IPS DF 6.9 (cell line): ENCODE results near the gene VPREB3.

Source experiments
- DNase-seq: peaks from one replicate; pipeline ENCODE4 v3.0.0-alpha.2; 2013; ENCODE audit warnings: low read depth, low spot score
- H3K27ac ChIP-seq: one replicate; pipeline ENCODE4 v1.5.1; 2013; ENCODE audit warnings: low read length, control low read depth
- H3K27me3 ChIP-seq: 2 replicates; pipeline ENCODE4 v1.6.1; 2013; ENCODE audit warnings: mild to moderate bottlenecking, low read length; ENCODE audit not compliant: control insufficient read depth, insufficient read depth
- H3K36me3 ChIP-seq: 2 replicates; pipeline ENCODE4 v1.6.1; 2013; ENCODE audit warnings: low read length; ENCODE audit not compliant: control insufficient read depth, insufficient read depth
- H3K4me1 ChIP-seq: 2 replicates; pipeline ENCODE4 v1.6.1; 2013; ENCODE audit warnings: low read length; ENCODE audit not compliant: control insufficient read depth, insufficient read depth
- H3K4me3 ChIP-seq: 2 replicates; pipeline ENCODE4 v1.5.1; 2013; ENCODE audit warnings: mild to moderate bottlenecking, low read length
- H3K9me3 ChIP-seq: 2 replicates; pipeline ENCODE4 v1.6.1; 2013; ENCODE audit warnings: low read length, inconsistent platforms; ENCODE audit not compliant: control insufficient read depth, insufficient read depth
- WGBS: extraction: QIAGEN DNeasy Blood & Tissue Kit; methylation state at CpG from one replicate; pipeline ENCODE4 v1.1.7; 2013; ENCODE audit warnings: mixed read lengths, missing lambda C conversion rate; ENCODE audit not compliant: insufficient read length, insufficient coverage; 5-methylcytosine and 5-hydroxymethylcytosine counted together

VPREB3 gene

GRCh38 chr22:23752750-23753149, 1.5 kb downstream of the VPREB3 start:
- H3K4me3 ChIP-seq = no peak overlapping the region

DNA sequence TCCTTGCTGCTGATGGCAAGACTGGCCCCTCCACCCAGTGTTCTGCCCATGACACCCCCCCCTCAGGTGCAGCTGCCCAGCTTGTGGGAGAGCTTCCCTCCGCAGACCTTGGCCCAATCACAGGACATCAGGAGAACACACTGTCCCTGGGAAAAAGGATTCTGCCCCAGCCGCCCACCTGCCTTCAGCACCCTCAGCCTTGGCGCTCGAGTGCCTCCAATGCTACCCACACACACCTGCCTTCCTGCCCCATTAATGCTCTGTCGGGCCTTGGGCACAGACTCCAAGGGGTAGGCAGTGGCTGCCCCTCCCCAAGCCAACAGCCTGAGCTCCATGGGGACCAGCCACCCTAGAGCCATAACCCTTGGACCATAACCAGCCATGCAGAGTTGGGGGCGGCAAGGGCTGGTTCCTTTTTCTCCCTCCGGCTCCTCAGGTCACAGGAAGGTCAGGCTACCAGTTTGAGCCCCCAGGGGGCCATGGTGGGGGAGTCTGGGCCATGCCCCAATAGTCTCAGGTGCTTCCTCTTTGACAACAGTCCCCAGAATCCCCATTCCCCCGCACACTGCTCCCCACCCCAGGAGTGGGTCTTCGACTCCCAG, 2.0 kb downstream of the VPREB3 start:
- Histone ChIP-seq H3K27me3 (no peaks in the 10 kb centered on the region), H3K9me3 (no peaks in the 10 kb centered on the region), H3K4me3 (no peak overlapping the region), H3K36me3 (no peaks in the 10 kb centered on the region), H3K27ac (no peak overlapping the region), H3K4me1 (no peaks in the 10 kb centered on the region)
- no peak for DNase-seq
- WGBS = no CpG with 5 or more reads among the region's 9 CpGs

More at GRCh38 chr22:23752750-23753149, 1.5 kb downstream of the VPREB3 start:
- no peaks in the 10 kb centered on the region for H3K4me1 ChIP-seq
- no peaks in the 10 kb centered on the region for H3K9me3 ChIP-seq
- H3K27me3 ChIP-seq = no peaks in the 10 kb centered on the region
- no CpG with 5 or more reads among the region's 16 CpGs for WGBS
- H3K27ac ChIP-seq = no peak overlapping the region
- no peaks in the 10 kb centered on the region for H3K36me3 ChIP-seq
- no peak for DNase-seq

- Histone ChIP-seq H3K27me3 (no peaks in the 10 kb centered on the region), H3K4me3 (peak overlapping the region; percentile 91), H3K4me1 (no peaks in the 10 kb centered on the region), H3K36me3 (no peaks in the 10 kb centered on the region), H3K9me3 (no peaks in the 10 kb centered on the region), H3K27ac (no peak overlapping the region)
- no CpG with 5 or more reads among the region's 22 CpGs for WGBS
- no peak for DNase-seq
These were observed 2.7 kb downstream of the VPREB3 start for GRCh38 chr22:23751441-23751996.

GRCh38 chr22:23750714-23751440, 3.3 kb downstream of the VPREB3 start, which contains the start of gene ZNF70:
TSS of gene ZNF70 (minus strand) at chr22:23751112. CDS start at chr22:23745140, 5,972 bp downstream.
- no peaks in the 10 kb centered on the region for H3K4me1 ChIP-seq
- H3K9me3 ChIP-seq = no peaks in the 10 kb centered on the region
- H3K27ac ChIP-seq = no peak within 1 kb of the TSS
- no peaks in the 10 kb centered on the region for H3K36me3 ChIP-seq
- no peaks in the 10 kb centered on the region for H3K27me3 ChIP-seq
- DNase-seq = no peak
- H3K4me3 ChIP-seq = peak within 1 kb of the TSS; percentile 91
- WGBS = no CpG with 5 or more reads among the region's 78 CpGs

DNA sequence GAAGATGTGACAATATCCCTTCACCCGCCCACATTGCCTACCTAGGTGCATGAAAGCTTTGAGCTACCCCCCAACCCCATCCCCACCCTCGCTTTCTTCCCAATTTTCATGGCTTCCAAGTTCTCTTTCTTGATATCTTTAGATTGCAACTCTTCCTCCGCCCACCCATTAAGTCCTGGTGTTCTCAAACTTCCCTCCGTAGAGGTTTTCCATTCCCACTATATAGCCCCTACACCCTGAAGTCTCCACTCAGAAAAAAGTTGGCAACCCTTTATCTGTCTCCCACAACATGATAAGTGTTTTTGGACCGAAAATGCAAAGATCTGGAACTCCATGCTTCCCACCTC, 3.9 kb downstream of the VPREB3 start:
- Histone ChIP-seq H3K27ac (no peak overlapping the region), H3K4me3 (peak overlapping the region; percentile 88; the same call in 1 of the 2 replicates), H3K9me3 (no peaks in the 10 kb centered on the region), H3K36me3 (no peaks in the 10 kb centered on the region), H3K27me3 (no peaks in the 10 kb centered on the region), H3K4me1 (no peaks in the 10 kb centered on the region)
- DNase-seq = no peak
- no CpG with 5 or more reads among the region's 5 CpGs for WGBS

- Histone ChIP-seq H3K27ac (no peak overlapping the region), H3K9me3 (no peaks in the 10 kb centered on the region), H3K4me1 (no peaks in the 10 kb centered on the region), H3K4me3 (no peak overlapping the region), H3K36me3 (no peaks in the 10 kb centered on the region; the same call in 1 of the 2 replicates), H3K27me3 (no peaks in the 10 kb centered on the region)
- DNase-seq = no peak
- no CpG with 5 or more reads among the region's 12 CpGs for whole genome bisulfite sequencing
These were observed 4.4 kb downstream of the VPREB3 start for GRCh38 chr22:23749841-23750301.

DNA sequence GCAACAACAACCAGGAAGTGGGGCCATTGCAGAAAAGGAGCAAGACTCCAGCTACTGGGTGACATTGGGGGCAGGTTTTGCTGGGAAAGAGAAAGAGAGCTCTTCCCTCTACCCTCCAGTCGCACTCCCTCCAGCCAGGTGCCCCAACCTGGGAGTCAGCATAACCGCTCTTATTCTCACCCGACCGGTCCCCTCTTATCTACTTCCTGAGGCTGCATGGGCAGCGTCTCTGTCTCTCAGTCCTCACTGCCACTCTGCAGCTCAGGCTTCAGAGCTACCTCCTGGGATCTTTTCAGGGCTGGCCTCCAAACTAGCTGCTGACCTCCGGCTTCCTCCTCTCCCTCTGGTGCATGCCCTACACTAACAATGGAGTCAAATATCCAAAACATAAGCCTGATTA, 8.4 kb downstream of the VPREB3 start:
- no peaks in the 10 kb centered on the region; the same call in 1 of the 2 replicates for H3K4me1 ChIP-seq
- no peak overlapping the region for H3K4me3 ChIP-seq
- no peak for DNase-seq
- no peak overlapping the region for H3K27ac ChIP-seq
- H3K27me3 ChIP-seq = no peaks in the 10 kb centered on the region
- H3K36me3 ChIP-seq = peaks cover 6% of the 10 kb centered on the region; the same call in 1 of the 2 replicates
- WGBS = no CpG with 5 or more reads among the region's 6 CpGs
- no peaks in the 10 kb centered on the region for H3K9me3 ChIP-seq

- Histone ChIP-seq H3K4me3 (no peak overlapping the region), H3K4me1 (no peaks in the 10 kb centered on the region; the same call in 1 of the 2 replicates), H3K27me3 (no peaks in the 10 kb centered on the region), H3K27ac (no peak overlapping the region), H3K9me3 (no peaks in the 10 kb centered on the region), H3K36me3 (peaks cover 6% of the 10 kb centered on the region; the same call in 1 of the 2 replicates)
- DNase-seq = no peak
- no CpG with 5 or more reads among the region's 14 CpGs for WGBS
These were observed 9.7 kb downstream of the VPREB3 start for GRCh38 chr22:23744485-23744884.

GRCh38 chr22:23744001-23744400, 10.2 kb downstream of the VPREB3 start:
- H3K9me3 ChIP-seq = no peaks in the 10 kb centered on the region
- H3K4me1 ChIP-seq = no peaks in the 10 kb centered on the region; the same call in 1 of the 2 replicates
- peaks cover 6% of the 10 kb centered on the region; the same call in 1 of the 2 replicates for H3K36me3 ChIP-seq
- no peaks in the 10 kb centered on the region for H3K27me3 ChIP-seq
- no peak for DNase-seq
- no peak overlapping the region for H3K27ac ChIP-seq
- no CpG with 5 or more reads among the region's 13 CpGs for WGBS
- no peak overlapping the region for H3K4me3 ChIP-seq

DNA sequence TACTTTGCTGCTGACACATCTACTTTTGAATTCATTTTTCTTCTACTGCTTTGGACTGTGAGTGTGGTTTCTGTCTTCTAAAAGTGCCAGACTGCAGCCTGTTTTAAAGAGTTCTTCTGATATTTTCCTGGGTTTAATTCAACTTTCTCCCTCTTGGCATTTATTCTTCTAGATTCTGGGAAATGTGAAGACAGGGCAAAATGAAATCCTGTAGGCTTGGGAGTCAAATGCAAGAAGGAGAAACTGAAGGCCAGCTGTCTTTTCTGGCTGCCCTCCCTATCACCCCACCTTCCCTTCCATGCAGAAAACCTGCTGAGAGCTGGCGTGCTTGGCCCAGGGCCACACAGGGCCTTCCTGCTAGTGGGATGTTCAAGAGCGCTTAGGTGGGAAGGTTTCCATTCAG, 10.9 kb downstream of the VPREB3 start:
- no peak for DNase-seq
- no CpG with 5 or more reads among the region's 2 CpGs for WGBS
- Histone ChIP-seq H3K4me1 (no peaks in the 10 kb centered on the region; the same call in 1 of the 2 replicates), H3K27ac (no peak overlapping the region), H3K27me3 (no peaks in the 10 kb centered on the region), H3K4me3 (no peak overlapping the region), H3K9me3 (no peaks in the 10 kb centered on the region), H3K36me3 (peaks cover 6% of the 10 kb centered on the region; the same call in 1 of the 2 replicates)
